Measurements from ENCODE around the gene CTLA4.

The CTLA4 gene

GRCh38 chr2:203915256-203915655, 47.7 kb downstream of the CTLA4 start:
- TF ChIP-seq CTCF (IDR thresholded peaks at IDR 0.05; ENCODE audit: low read depth, low read length, missing control alignments) = no peak
- no peak for DNase-seq (ENCODE audit: extremely low read depth, low read depth)
- H3K4me3 ChIP-seq (replicated peaks; ENCODE audit: low read depth, low read length) = no peak overlapping the region

- TF ChIP-seq CTCF (IDR thresholded peaks at IDR 0.05; ENCODE audit: low read depth, low read length, missing control alignments) = no peak
- DNase-seq (ENCODE audit: extremely low read depth, low read depth) = no peak
- no peak overlapping the region for H3K4me3 ChIP-seq (replicated peaks; ENCODE audit: low read depth, low read length)
Observed at GRCh38 chr2:203916756-203917155, 49.2 kb downstream of the CTLA4 start.

GRCh38 chr2:203918264-203918663, 50.7 kb downstream of the CTLA4 start:
- DNase-seq (ENCODE audit: extremely low read depth, low read depth) = no peak
- no peak for TF ChIP-seq CTCF (IDR thresholded peaks at IDR 0.05; ENCODE audit: low read depth, low read length, missing control alignments)
- H3K4me3 ChIP-seq (replicated peaks; ENCODE audit: low read depth, low read length) = no peak overlapping the region

GRCh38 chr2:203918839-203919238, 51.3 kb downstream of the CTLA4 start:
- no peak for DNase-seq (ENCODE audit: extremely low read depth, low read depth)
- TF ChIP-seq CTCF (IDR thresholded peaks at IDR 0.05; ENCODE audit: low read depth, low read length, missing control alignments) = no peak
- no peak overlapping the region for H3K4me3 ChIP-seq (replicated peaks; ENCODE audit: low read depth, low read length)
